ENCODE data around the gene ATP5PO. TPM values are rescaled to one million over a fixed set of nuclear protein-coding genes. Genes with fewer than 3 reads are reported as not detected.

The ATP5PO gene
- polyA plus RNA-seq, 1 of the 3 experiments (the other 2 are of a cell fraction), result 148 TPM

- 100% methylated on average over 2 of the region's 8 CpGs for WGBS (ENCODE audit: low lambda C conversion rate)
- no peak for DNase-seq
- H3K9ac ChIP-seq, result no peak overlapping the region
- no peaks in the 10 kb centered on the region for H3K79me2 ChIP-seq (ENCODE audit: insufficient read depth)
- H3K9me2 ChIP-seq, result no peaks in the 10 kb centered on the region
- no peak overlapping the region for H3K4me3 ChIP-seq (ENCODE audit: low read depth in 2 of 2, low read length in 1 of 2)
- peaks cover 0 to 2% of the 10 kb centered on the region in 2 experiments; a peak in 1 of 4 replicates for H3K4me1 ChIP-seq (ENCODE audit: control insufficient read depth in 1 of 2, insufficient read depth in 2 of 2, low read depth in 1 of 2, low read length in 1 of 2)
- no peak for TF ChIP-seq SMC3 (IDR thresholded peaks at IDR 0.05; ENCODE audit: low read depth, low read length)
- TF ChIP-seq TEAD4 (IDR thresholded peaks at IDR 0.05; ENCODE audit: borderline replicate concordance, insufficient read depth), result no peak
- TF ChIP-seq TCF12 (IDR thresholded peaks at IDR 0.05), result no peak
- no peak for TF ChIP-seq NRF1 (IDR thresholded peaks at IDR 0.05; ENCODE audit: low read depth, low read length)
- TF ChIP-seq, protein P1, sequence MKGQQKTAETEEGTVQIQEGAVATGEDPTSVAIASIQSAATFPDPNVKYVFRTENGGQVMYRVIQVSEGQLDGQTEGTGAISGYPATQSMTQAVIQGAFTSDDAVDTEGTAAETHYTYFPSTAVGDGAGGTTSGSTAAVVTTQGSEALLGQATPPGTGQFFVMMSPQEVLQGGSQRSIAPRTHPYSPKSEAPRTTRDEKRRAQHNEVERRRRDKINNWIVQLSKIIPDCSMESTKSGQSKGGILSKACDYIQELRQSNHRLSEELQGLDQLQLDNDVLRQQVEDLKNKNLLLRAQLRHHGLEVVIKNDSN (IDR thresholded peaks at IDR 0.05; ENCODE audit: borderline replicate concordance, low read depth), result no peak
- TF ChIP-seq RXRA (IDR thresholded peaks at IDR 0.05; ENCODE audit: borderline replicate concordance, low read depth), result no peak
- no peak for TF ChIP-seq YY1 (IDR thresholded peaks at IDR 0.05; ENCODE audit: low read depth)
- TF ChIP-seq RAD21 (IDR thresholded peaks at IDR 0.05; ENCODE audit: low read length), result no peak
- no peak for TF ChIP-seq EP300 (IDR thresholded peaks at IDR 0.05; ENCODE audit: borderline replicate concordance in 1 of 2, low read depth in 1 of 2, low read length in 1 of 2)
- no peaks in the 10 kb centered on the region for H3K27me3 ChIP-seq (ENCODE audit: insufficient read depth)
- CTCF ChIA-PET, result no interaction called here
- H3K36me3 ChIP-seq (replicated peaks in 1 of 2; ENCODE audit: control insufficient read depth in 1 of 2, insufficient read depth in 2 of 2, low read length in 1 of 2), result no peaks in the 10 kb centered on the region
- H3F3A ChIP-seq (replicated peaks; ENCODE audit: insufficient read depth), result no peaks in the 10 kb centered on the region
- no peak overlapping the region for H3K4me2 ChIP-seq
- POLR2A ChIA-PET, result no interaction called here
- H3K9me3 ChIP-seq, result no peaks in the 10 kb centered on the region
- no peak overlapping the region for H2AFZ ChIP-seq (ENCODE audit: low read depth)
- H4K20me1 ChIP-seq (ENCODE audit: insufficient read depth), result no peaks in the 10 kb centered on the region
- H3K27ac ChIP-seq (ENCODE audit: low read depth in 2 of 2, low read length in 1 of 2), result no peak overlapping the region
Measured at GRCh38 chr21:33860332-33860879, 55.2 kb downstream of the ATP5PO start.

- Histone ChIP-seq H3K27ac (ENCODE audit: low read depth in 2 of 2, low read length in 1 of 2) (no peak overlapping the region), H3K27me3 (ENCODE audit: insufficient read depth) (no peaks in the 10 kb centered on the region), H3K9me2 (no peaks in the 10 kb centered on the region), H3K9me3 (no peaks in the 10 kb centered on the region), H3K4me1 (ENCODE audit: control insufficient read depth in 1 of 2, insufficient read depth in 2 of 2, low read depth in 1 of 2, low read length in 1 of 2) (peaks cover 0 to 3% of the 10 kb centered on the region in 2 experiments; a peak in 1 of 4 replicates), H3K9ac (no peak overlapping the region), H3K79me2 (ENCODE audit: insufficient read depth) (no peaks in the 10 kb centered on the region), H3K4me2 (no peak overlapping the region), H3F3A (replicated peaks; ENCODE audit: insufficient read depth) (no peaks in the 10 kb centered on the region), H3K36me3 (replicated peaks in 1 of 2; ENCODE audit: control insufficient read depth in 1 of 2, insufficient read depth in 2 of 2, low read length in 1 of 2) (no peaks in the 10 kb centered on the region), H3K4me3 (ENCODE audit: low read depth in 2 of 2, low read length in 1 of 2) (no peak overlapping the region), H4K20me1 (ENCODE audit: insufficient read depth) (no peaks in the 10 kb centered on the region), H2AFZ (ENCODE audit: low read depth) (no peak overlapping the region)
- CTCF ChIA-PET, result no interaction called here
- TF ChIP-seq GATA2 (CRISPR knock-in tag; IDR thresholded peaks at IDR 0.05), result no peak
- 92% methylated on average over 18 of the region's 18 CpGs for WGBS (ENCODE audit: low lambda C conversion rate)
- POLR2A ChIA-PET, result no interaction called here
- DNase-seq, result no peak
Measured at GRCh38 chr21:33859373-33860102, 56.1 kb downstream of the ATP5PO start.

All from SK-N-SH (cell line).